ENCODE data around the gene CHIC2. TPM values are rescaled to one million over a fixed set of nuclear protein-coding genes. Genes with fewer than 3 reads are reported as not detected.

The CHIC2 gene
- total RNA-seq, 4 donors from 2014 or later: 31.3 to 42.7 (median 33.0) TPM

DNA sequence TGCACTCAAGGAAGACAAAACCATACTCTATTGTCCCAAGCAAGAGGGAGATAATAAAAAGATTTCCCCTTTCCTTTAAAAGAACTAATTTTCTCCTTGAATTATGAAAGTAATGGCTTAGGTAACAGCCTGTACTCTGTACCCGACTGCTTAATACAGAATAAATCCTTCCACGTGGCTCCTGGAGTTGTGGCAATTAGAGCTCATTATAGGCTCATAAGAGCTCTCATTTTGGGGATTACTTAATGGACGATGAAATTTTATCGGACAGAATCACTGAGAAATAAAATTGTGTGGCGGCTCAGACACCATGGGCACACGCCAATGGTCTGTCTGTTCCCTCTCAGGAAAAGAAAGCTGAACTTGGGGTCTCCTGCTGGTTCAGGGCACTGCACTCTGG is 32.7 kb upstream of the CHIC2 start:
- Histone ChIP-seq H3K27me3 (peaks cover 71% of the 10 kb centered on the region), H3K27ac (no peak overlapping the region), H3K9me3 (no peaks in the 10 kb centered on the region), H3K36me3 (no peaks in the 10 kb centered on the region), H3K4me3 (replicated peaks in 1 of 3) (no peak overlapping the region), H3K4me1 (peaks cover 22 to 30% of the 10 kb centered on the region in 2 donors)
- DNase-seq: no peak
- TF ChIP-seq POLR2A (IDR thresholded peaks at IDR 0.05): no peak
- no peak for TF ChIP-seq CTCF (IDR thresholded peaks at IDR 0.05)
- 53 to 58% methylated on average over 6 of the region's 6 CpGs for WGBS, 2 donors
- intact Hi-C loops (cut with DNase I): no loop called here

GRCh38 chr4:54096295-54096962 is 32.0 kb upstream of the CHIC2 start:
- Histone ChIP-seq H3K36me3 (no peaks in the 10 kb centered on the region), H3K4me3 (replicated peaks in 1 of 3) (no peak overlapping the region), H3K27ac (no peak overlapping the region), H3K27me3 (peaks cover 66% of the 10 kb centered on the region), H3K4me1 (peaks cover 23 to 32% of the 10 kb centered on the region in 2 donors), H3K9me3 (no peaks in the 10 kb centered on the region)
- WGBS, 2 donors: 34 to 44% methylated on average over 13 of the region's 13 CpGs
- intact Hi-C loops (cut with DNase I): no loop called here
- no peak for DNase-seq
- TF ChIP-seq POLR2A (IDR thresholded peaks at IDR 0.05): no peak
- no peak for TF ChIP-seq CTCF (IDR thresholded peaks at IDR 0.05)

- TF ChIP-seq CTCF (IDR thresholded peaks at IDR 0.05) (no peak), POLR2A (IDR thresholded peaks at IDR 0.05) (no peak)
- H3K9me3 ChIP-seq: no peaks in the 10 kb centered on the region
- intact Hi-C loops (cut with DNase I): no loop called here
- 19 to 29% methylated on average over 19 of the region's 19 CpGs for WGBS, 2 donors
- H3K27me3 ChIP-seq: peaks cover 55% of the 10 kb centered on the region
- no peak overlapping the region for H3K27ac ChIP-seq
- H3K4me1 ChIP-seq: peaks cover 15 to 22% of the 10 kb centered on the region in 2 donors
- DNase-seq: no peak
- H3K4me3 ChIP-seq (replicated peaks in 1 of 3): no peak overlapping the region
- no peaks in the 10 kb centered on the region for H3K36me3 ChIP-seq
Observed at GRCh38 chr4:54095110-54095825, 30.9 kb upstream of the CHIC2 start.

- TF ChIP-seq CTCF (IDR thresholded peaks at IDR 0.05): no peak
- 48 to 70% methylated on average over 6 of the region's 6 CpGs for WGBS, 2 donors
Observed at GRCh38 chr4:54094451-54094850, 30.0 kb upstream of the CHIC2 start.

More at GRCh38 chr4:54094451-54094850, 30.0 kb upstream of the CHIC2 start:
- Histone ChIP-seq H3K9me3 (no peaks in the 10 kb centered on the region), H3K27ac (no peak overlapping the region), H3K27me3 (peaks cover 47% of the 10 kb centered on the region), H3K4me3 (replicated peaks in 1 of 3) (no peak overlapping the region), H3K4me1 (peaks cover 7 to 14% of the 10 kb centered on the region in 2 donors), H3K36me3 (no peaks in the 10 kb centered on the region)
- no peak for DNase-seq
- intact Hi-C loops (cut with DNase I): no loop called here
